GM19035 (cell line): ENCODE results near the gene RMI2.

Source experiments
- ATAC-seq: cut with Tn5 transposase; IDR thresholded peaks from one replicate; pipeline ENCODE4 v1.9.1; 2021; ENCODE audit not compliant: unreplicated experiment

The RMI2 gene

GRCh38 chr16:11379420-11379819 is 34.2 kb downstream of the RMI2 start:
- peak; percentile 74 for ATAC-seq

- no peak for ATAC-seq
These were observed 35.6 kb downstream of the RMI2 start for GRCh38 chr16:11380836-11381235.

GRCh38 chr16:11383481-11384183 is 38.4 kb downstream of the RMI2 start:
- ATAC-seq, result no peak

GRCh38 chr16:11384184-11384955 is 39.1 kb downstream of the RMI2 start:
- no peak for ATAC-seq

- ATAC-seq, result no peak
These were observed 39.8 kb downstream of the RMI2 start for GRCh38 chr16:11384956-11385586.

GRCh38 chr16:11386054-11386680 is 40.9 kb downstream of the RMI2 start:
- no peak for ATAC-seq

GRCh38 chr16:11386791-11387546 is 41.7 kb downstream of the RMI2 start:
- ATAC-seq, result no peak

- no peak for ATAC-seq
These were observed 43.8 kb downstream of the RMI2 start for GRCh38 chr16:11389083-11389482.

GRCh38 chr16:11389631-11390565 is 44.6 kb downstream of the RMI2 start:
- ATAC-seq, result no peak

- ATAC-seq, result no peak
These were observed 45.6 kb downstream of the RMI2 start for GRCh38 chr16:11390573-11391495.

- no peak for ATAC-seq
These were observed 46.3 kb downstream of the RMI2 start for GRCh38 chr16:11391576-11391975.

GRCh38 chr16:11392041-11392581 is 46.9 kb downstream of the RMI2 start:
- ATAC-seq, result no peak

- ATAC-seq, result no peak
These were observed 48.1 kb downstream of the RMI2 start for GRCh38 chr16:11393366-11393765.

GRCh38 chr16:11393861-11394592 is 48.8 kb downstream of the RMI2 start:
- no peak for ATAC-seq

- no peak for ATAC-seq
These were observed 49.3 kb downstream of the RMI2 start for GRCh38 chr16:11394593-11394960.

GRCh38 chr16:11395008-11395948 is 50.0 kb downstream of the RMI2 start:
- no peak for ATAC-seq

- no peak for ATAC-seq
These were observed 50.6 kb downstream of the RMI2 start for GRCh38 chr16:11395949-11396240.
